T-cell (primary cell): Measurements from ENCODE around the gene FRMD3. TPM values are rescaled to one million over a fixed set of nuclear protein-coding genes. Genes with fewer than 3 reads are reported as not detected.

Experiments
- ATAC-seq, 4 experiments: fragments of 200-7000 bp in 3 of 4; fragments of 150-1000 bp in 1 of 4; cut with Tn5 transposase; replicated peaks in 1 of 4; 1 replicate in 3 of 4; 2 replicates in 1 of 4; pipeline ENCODE4 v1.10.0; 2021; ENCODE audit warnings: moderate library complexity in 3 of 4, mild to moderate bottlenecking in 2 of 4, moderate number of reproducible peaks in 1 of 4
- CTCF ChIA-PET, 2 donors: fragments of 300-600 bp; sonication (Branson Sonifier 250); formaldehyde crosslinking; loops; one replicate each; lab custom pipeline; 2022; ENCODE audit warnings: antibody characterized with exemption in 2 of 2; lab: Charles Lee
- POLR2A ChIA-PET, 2 donors: fragments of 300-600 bp; sonication (Branson Sonifier 250); formaldehyde crosslinking; loops; one replicate each; lab custom pipeline; 2022; ENCODE audit warnings: antibody characterized with exemption in 2 of 2; lab: Charles Lee
- DNase-seq, 35 experiments: peaks; one replicate each; pipeline versions ENCODE4 v3.0.0 to v3.0.0-alpha.2; 2013 to 2023
- H3K27ac ChIP-seq: one replicate; pipeline ENCODE4 v1.5.1; 2013; ENCODE audit warnings: low read length
- H3K27me3 ChIP-seq, 2 experiments: replicated peaks in 1 of 2; 1 replicate in 1 of 2; 2 replicates in 1 of 2; pipeline versions ENCODE4 v1.6.1 to v1.7.0; 2013; ENCODE audit warnings: low read length in 1 of 2, mixed read lengths in 1 of 2; ENCODE audit not compliant: control insufficient read depth in 2 of 2, insufficient read depth in 2 of 2; ENCODE audit errors: extremely low read depth in 1 of 2
- H3K36me3 ChIP-seq, 2 donors: 1 replicate in 1 of 2; 2 replicates in 1 of 2; pipeline versions ENCODE4 v1.6.1 to v1.7.0; 2013; ENCODE audit warnings: low read length in 1 of 2; ENCODE audit not compliant: control insufficient read depth in 2 of 2, insufficient read depth in 1 of 2; ENCODE audit errors: extremely low read depth in 1 of 2
- H3K4me1 ChIP-seq, 2 experiments: 1 replicate in 1 of 2; 2 replicates in 1 of 2; pipeline versions ENCODE4 v1.6.1 to v1.7.0; 2013; ENCODE audit warnings: low read length in 2 of 2, mixed read lengths in 1 of 2; ENCODE audit not compliant: insufficient read depth in 2 of 2, control insufficient read depth in 1 of 2; ENCODE audit errors: extremely low read depth in 1 of 2
- H3K4me3 ChIP-seq, 2 donors: 1 replicate in 1 of 2; 2 replicates in 1 of 2; pipeline versions ENCODE4 v1.5.1 to v1.7.0; 2013; ENCODE audit warnings: mild to moderate bottlenecking in 2 of 2, low read length in 1 of 2, moderate library complexity in 1 of 2; ENCODE audit not compliant: control insufficient read depth in 1 of 2; ENCODE audit errors: extremely low read depth in 1 of 2
- H3K9me3 ChIP-seq: 2 replicates; pipeline ENCODE4 v1.7.0; 2013
- H3K27ac Mint-ChIP-seq, 2 donors: one replicate each; pipeline ENCODE4 v1.8.0; 2020 to 2021; ENCODE audit warnings: mild to moderate bottlenecking in 2 of 2, mixed read lengths in 2 of 2
- H3K27me3 Mint-ChIP-seq, 2 donors: one replicate each; pipeline ENCODE4 v1.8.0; 2021 to 2022; ENCODE audit warnings: mixed read lengths in 2 of 2
- H3K36me3 Mint-ChIP-seq: one replicate; pipeline ENCODE4 v1.8.0; 2021; ENCODE audit warnings: mixed read lengths
- H3K4me1 Mint-ChIP-seq, 3 donors: one replicate each; pipeline ENCODE4 v1.8.0; 2020 to 2022; ENCODE audit warnings: mixed read lengths in 3 of 3, mild to moderate bottlenecking in 1 of 3
- H3K4me3 Mint-ChIP-seq, 3 donors: one replicate each; pipeline ENCODE4 v1.8.0; 2020 to 2022; ENCODE audit warnings: mild to moderate bottlenecking in 3 of 3, mixed read lengths in 3 of 3, moderate library complexity in 3 of 3
- H3K9me3 Mint-ChIP-seq, 3 donors: one replicate each; pipeline ENCODE4 v1.8.0; 2020 to 2022; ENCODE audit warnings: mixed read lengths in 3 of 3
- WGBS: methylation state at CpG from one replicate; pipeline ENCODE4 v1.1.5; 2013; ENCODE audit warnings: missing lambda C conversion rate; ENCODE audit not compliant: insufficient coverage; 5-methylcytosine and 5-hydroxymethylcytosine counted together
- total RNA-seq, 35 experiments: library from RNA in 6 of 35; stranded (reverse) in 6 of 35; fragments of 120-200 nt in 1 of 35; gene quantifications; one replicate each; pipeline versions ENCODE4 v1.2.1 to v1.2.4 and lab custom pipeline; 2013 to 2026

The FRMD3 gene
- total RNA-seq, 5 donors from 2014 or later (not counting 1 experiment from before 2014, with no cell fraction given): 0.35 to 1.2 (median 0.55) TPM

- H3K36me3 ChIP-seq: no peaks in the 10 kb centered on the region
- Mint-ChIP-seq H3K36me3 (peaks cover 9% of the 10 kb centered on the region), H3K27ac (no peak overlapping the region), H3K4me3 (no peak overlapping the region), H3K27me3 (no peaks in the 10 kb centered on the region), H3K4me1 (no peaks in the 10 kb centered on the region), H3K9me3 (no peaks in the 10 kb centered on the region)
- WGBS: 100% methylated on average over 1 of the region's 2 CpGs
- H3K9me3 ChIP-seq: no peaks in the 10 kb centered on the region
- no peaks in the 10 kb centered on the region for H3K4me1 ChIP-seq
- ATAC-seq (no peak), DNase-seq (no peak)
- H3K27me3 ChIP-seq: no peaks in the 10 kb centered on the region
- POLR2A ChIA-PET: no interaction called here
- CTCF ChIA-PET: interaction anchor here in 1 of 2 donors (0.7 kb wide), 1 partner anchor 1146 kb away, joined by 4 read pairs; no protein-coding TSS in a partner anchor
- no peak overlapping the region for H3K4me3 ChIP-seq
- no peak overlapping the region for H3K27ac ChIP-seq
Observed at GRCh38 chr9:83346655-83347420, 191.4 kb downstream of the FRMD3 start.

DNA sequence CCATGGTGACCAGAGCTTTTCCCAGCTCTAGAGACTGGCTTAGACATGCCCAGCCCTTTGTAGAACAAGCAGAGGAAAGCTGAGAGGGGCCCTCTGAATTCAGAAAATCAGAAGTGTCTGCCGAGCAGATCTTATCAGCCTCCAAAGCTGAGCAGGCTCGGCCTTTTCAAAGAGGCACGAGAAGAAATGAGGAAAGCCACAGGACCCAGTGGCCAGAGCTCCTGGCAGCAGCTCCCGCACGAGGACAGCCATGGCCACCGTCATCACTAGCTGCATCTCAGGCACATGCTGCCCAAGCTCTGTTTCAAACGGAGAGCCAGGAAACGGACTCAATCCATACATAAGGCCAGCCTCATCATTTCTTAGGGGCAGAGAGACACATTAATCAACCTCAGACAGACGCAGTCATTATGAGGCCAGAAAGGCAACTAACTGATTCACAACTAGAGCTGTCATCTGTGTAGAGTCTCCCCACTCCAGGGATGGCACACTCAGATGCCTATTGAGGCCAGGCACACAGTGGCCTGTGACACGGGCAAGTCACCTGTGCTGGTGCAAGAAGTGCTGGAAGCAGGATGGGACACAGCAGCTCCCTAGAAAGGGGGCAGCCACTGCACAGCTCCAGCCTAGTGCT is 194.7 kb downstream of the FRMD3 start:
- H3K36me3 ChIP-seq: no peaks in the 10 kb centered on the region
- H3K27me3 ChIP-seq: no peaks in the 10 kb centered on the region
- H3K4me3 ChIP-seq: no peak overlapping the region
- H3K4me1 Mint-ChIP-seq: no peaks in the 10 kb centered on the region
- H3K4me1 ChIP-seq: no peaks in the 10 kb centered on the region
- H3K36me3 Mint-ChIP-seq: peaks cover 12% of the 10 kb centered on the region
- H3K27ac ChIP-seq: no peak overlapping the region
- H3K9me3 ChIP-seq: no peaks in the 10 kb centered on the region
- CTCF ChIA-PET: no interaction called here
- 72% methylated on average over 10 of the region's 10 CpGs for WGBS
- H3K27me3 Mint-ChIP-seq: no peaks in the 10 kb centered on the region
- POLR2A ChIA-PET: no interaction called here
- DNase-seq (no peak), ATAC-seq (no peak)
- no peaks in the 10 kb centered on the region for H3K9me3 Mint-ChIP-seq
- no peak overlapping the region for H3K27ac Mint-ChIP-seq
- H3K4me3 Mint-ChIP-seq: no peak overlapping the region

GRCh38 chr9:83342731-83343130 is 195.5 kb downstream of the FRMD3 start:
- no peaks in the 10 kb centered on the region for H3K4me1 Mint-ChIP-seq
- no peak overlapping the region for H3K4me3 ChIP-seq
- H3K36me3 ChIP-seq: no peaks in the 10 kb centered on the region
- no peaks in the 10 kb centered on the region for H3K4me1 ChIP-seq
- peaks cover 12% of the 10 kb centered on the region for H3K36me3 Mint-ChIP-seq
- ChIA-PET POLR2A (no interaction called here), CTCF (no interaction called here)
- no peaks in the 10 kb centered on the region for H3K27me3 ChIP-seq
- no peaks in the 10 kb centered on the region for H3K9me3 ChIP-seq
- no peak for DNase-seq
- no peak overlapping the region for H3K4me3 Mint-ChIP-seq
- H3K9me3 Mint-ChIP-seq: no peaks in the 10 kb centered on the region
- H3K27me3 Mint-ChIP-seq: no peaks in the 10 kb centered on the region
- no peak overlapping the region for H3K27ac Mint-ChIP-seq
- no peak for ATAC-seq
- no peak overlapping the region for H3K27ac ChIP-seq
- WGBS: 60% methylated on average over 1 of the region's 3 CpGs

DNA sequence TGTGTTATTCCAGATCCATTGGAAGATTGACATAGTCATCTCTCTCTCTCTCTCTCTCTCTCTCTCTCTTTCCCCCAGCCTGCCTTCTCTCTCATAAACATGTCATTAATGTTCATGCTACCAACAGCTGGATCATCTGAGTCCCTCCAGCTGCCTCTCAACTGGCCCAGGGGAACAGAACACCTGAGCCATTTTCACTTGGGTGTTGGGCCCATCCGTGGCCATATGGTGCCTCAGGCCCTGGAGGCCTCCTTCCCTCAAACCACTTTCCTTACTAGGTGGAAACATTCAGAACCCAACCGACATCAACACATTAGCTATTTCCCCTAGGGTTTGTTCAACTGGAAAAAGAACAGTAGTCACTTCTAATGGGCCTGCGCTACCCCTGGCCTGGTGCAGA is 196.2 kb downstream of the FRMD3 start:
- Histone ChIP-seq H3K27ac (no peak overlapping the region), H3K9me3 (no peaks in the 10 kb centered on the region), H3K4me1 (no peaks in the 10 kb centered on the region), H3K4me3 (no peak overlapping the region), H3K27me3 (no peaks in the 10 kb centered on the region), H3K36me3 (no peaks in the 10 kb centered on the region)
- POLR2A ChIA-PET: no interaction called here
- no peak for ATAC-seq
- WGBS: 75% methylated on average over 2 of the region's 3 CpGs
- H3K36me3 Mint-ChIP-seq: peaks cover 12% of the 10 kb centered on the region
- DNase-seq: no peak
- H3K27me3 Mint-ChIP-seq: no peaks in the 10 kb centered on the region
- no peak overlapping the region for H3K27ac Mint-ChIP-seq
- CTCF ChIA-PET: interaction anchor here (0.6 kb wide), 2 partner anchors 56 to 253 kb away, joined by 3 read pairs; no protein-coding TSS in a partner anchor
- H3K4me3 Mint-ChIP-seq: no peak overlapping the region
- no peaks in the 10 kb centered on the region for H3K9me3 Mint-ChIP-seq
- no peaks in the 10 kb centered on the region for H3K4me1 Mint-ChIP-seq

DNA sequence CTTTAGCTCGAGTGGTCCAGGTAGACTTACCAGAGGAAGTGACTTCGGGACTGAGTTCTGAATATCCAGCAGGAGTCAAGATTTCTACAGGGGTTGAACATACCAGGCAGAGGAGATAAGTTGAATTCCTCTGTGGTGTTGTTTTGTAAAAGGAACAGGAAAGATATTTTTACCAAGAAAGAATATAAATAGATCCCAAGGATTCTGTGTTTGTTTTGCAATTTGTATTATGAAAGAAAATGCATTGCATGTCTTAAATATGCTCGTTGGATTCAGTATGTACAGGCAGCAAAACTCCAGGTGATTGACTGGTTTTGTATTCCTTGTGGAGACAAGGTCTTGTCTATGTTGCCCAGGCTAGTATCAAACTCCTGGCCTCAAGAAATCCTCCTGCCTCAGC is 197.8 kb downstream of the FRMD3 start:
- Histone ChIP-seq H3K27ac (no peak overlapping the region), H3K36me3 (no peaks in the 10 kb centered on the region), H3K27me3 (no peaks in the 10 kb centered on the region), H3K4me1 (no peaks in the 10 kb centered on the region), H3K4me3 (no peak overlapping the region), H3K9me3 (no peaks in the 10 kb centered on the region)
- ChIA-PET POLR2A (interaction anchor here in 1 of 2 donors (0.6 kb wide), 1 partner anchor 12 kb away, joined by 5 read pairs; no protein-coding TSS in a partner anchor), CTCF (no interaction called here)
- Mint-ChIP-seq H3K27me3 (no peaks in the 10 kb centered on the region), H3K4me1 (no peaks in the 10 kb centered on the region), H3K36me3 (peaks cover 12% of the 10 kb centered on the region), H3K27ac (no peak overlapping the region), H3K4me3 (no peak overlapping the region), H3K9me3 (no peaks in the 10 kb centered on the region)
- DNase-seq (no peak), ATAC-seq (no peak)
- 91% methylated on average over 2 of the region's 3 CpGs for WGBS

DNA sequence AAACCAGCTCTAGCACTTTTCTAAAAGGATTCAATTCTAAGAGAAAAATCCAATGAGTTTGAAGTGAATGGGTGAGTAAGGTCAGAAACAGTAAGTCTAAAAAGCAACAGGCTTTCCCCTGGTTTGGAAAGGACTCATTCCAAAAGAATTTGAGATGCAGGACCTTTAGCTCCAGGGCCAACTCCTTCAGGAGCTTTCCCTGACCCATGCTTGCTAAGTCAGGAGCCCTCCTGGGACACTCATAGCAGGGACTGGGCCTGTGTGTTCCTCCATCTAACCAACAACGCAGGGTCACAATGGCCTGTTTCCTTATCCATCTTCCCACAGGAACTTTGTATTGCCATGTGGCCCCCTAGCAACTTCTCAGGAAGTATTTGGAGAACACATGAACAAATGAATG is 198.8 kb downstream of the FRMD3 start:
- no peak overlapping the region for H3K27ac ChIP-seq
- H3K36me3 Mint-ChIP-seq: peaks cover 12% of the 10 kb centered on the region
- no peaks in the 10 kb centered on the region for H3K4me1 ChIP-seq
- no peaks in the 10 kb centered on the region for H3K9me3 ChIP-seq
- no peaks in the 10 kb centered on the region for H3K27me3 Mint-ChIP-seq
- no peak overlapping the region for H3K4me3 Mint-ChIP-seq
- H3K9me3 Mint-ChIP-seq: no peaks in the 10 kb centered on the region
- H3K27me3 ChIP-seq: no peaks in the 10 kb centered on the region
- CTCF ChIA-PET: no interaction called here
- no peaks in the 10 kb centered on the region for H3K36me3 ChIP-seq
- no peak overlapping the region for H3K4me3 ChIP-seq
- DNase-seq (no peak), ATAC-seq (no peak)
- 100% methylated on average over 1 of the region's 1 CpG for WGBS
- POLR2A ChIA-PET: no interaction called here
- no peaks in the 10 kb centered on the region for H3K4me1 Mint-ChIP-seq
- H3K27ac Mint-ChIP-seq: no peak overlapping the region
